ENCODE results near the gene POLD4. TPM values are rescaled to one million over a fixed set of nuclear protein-coding genes. Genes with fewer than 3 reads are reported as not detected.
A peak's percentile ranks its signal among the peaks of the same experiment; 100 is the strongest.
"Not testable (repeated sequence)": the region's sequence is repeated elsewhere in the genome, so short reads cannot be mapped to it uniquely, and the experiment has no call there.

Gene POLD4
- total and polyA plus RNA-seq, 2 of the 13 experiments (the other 11 are each of a cell fraction or from before 2014, with no cell fraction given): 10.5 to 27.4 TPM

DNA sequence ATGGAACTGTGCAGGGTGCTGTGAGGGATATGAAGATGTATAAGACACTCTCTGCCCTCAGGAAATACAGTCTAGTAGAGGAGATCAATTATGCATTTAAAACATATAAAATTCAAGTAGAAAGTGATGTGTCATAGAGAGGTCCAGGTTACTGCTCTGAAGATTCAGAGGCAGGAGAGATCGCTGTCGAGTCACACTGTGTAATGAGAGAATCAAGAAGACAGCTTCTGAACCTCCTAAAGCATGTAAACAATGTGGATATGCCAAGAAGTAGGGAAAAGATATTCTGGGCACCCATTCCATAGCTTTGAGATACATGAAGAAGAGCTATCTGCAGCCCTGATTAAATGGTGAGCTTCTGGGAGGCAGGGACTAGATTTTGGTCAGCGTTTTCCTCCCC, 33.3 kb downstream of the POLD4 start (continued):
- TF ChIP-seq, protein P1, sequence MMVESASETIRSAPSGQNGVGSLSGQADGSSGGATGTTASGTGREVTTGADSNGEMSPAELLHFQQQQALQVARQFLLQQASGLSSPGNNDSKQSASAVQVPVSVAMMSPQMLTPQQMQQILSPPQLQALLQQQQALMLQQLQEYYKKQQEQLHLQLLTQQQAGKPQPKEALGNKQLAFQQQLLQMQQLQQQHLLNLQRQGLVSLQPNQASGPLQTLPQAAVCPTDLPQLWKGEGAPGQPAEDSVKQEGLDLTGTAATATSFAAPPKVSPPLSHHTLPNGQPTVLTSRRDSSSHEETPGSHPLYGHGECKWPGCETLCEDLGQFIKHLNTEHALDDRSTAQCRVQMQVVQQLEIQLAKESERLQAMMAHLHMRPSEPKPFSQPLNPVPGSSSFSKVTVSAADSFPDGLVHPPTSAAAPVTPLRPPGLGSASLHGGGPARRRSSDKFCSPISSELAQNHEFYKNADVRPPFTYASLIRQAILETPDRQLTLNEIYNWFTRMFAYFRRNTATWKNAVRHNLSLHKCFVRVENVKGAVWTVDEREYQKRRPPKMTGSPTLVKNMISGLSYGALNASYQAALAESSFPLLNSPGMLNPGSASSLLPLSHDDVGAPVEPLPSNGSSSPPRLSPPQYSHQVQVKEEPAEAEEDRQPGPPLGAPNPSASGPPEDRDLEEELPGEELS (CRISPR knock-in tag; IDR thresholded peaks at IDR 0.05): no peak
- TF ChIP-seq, protein P2, sequence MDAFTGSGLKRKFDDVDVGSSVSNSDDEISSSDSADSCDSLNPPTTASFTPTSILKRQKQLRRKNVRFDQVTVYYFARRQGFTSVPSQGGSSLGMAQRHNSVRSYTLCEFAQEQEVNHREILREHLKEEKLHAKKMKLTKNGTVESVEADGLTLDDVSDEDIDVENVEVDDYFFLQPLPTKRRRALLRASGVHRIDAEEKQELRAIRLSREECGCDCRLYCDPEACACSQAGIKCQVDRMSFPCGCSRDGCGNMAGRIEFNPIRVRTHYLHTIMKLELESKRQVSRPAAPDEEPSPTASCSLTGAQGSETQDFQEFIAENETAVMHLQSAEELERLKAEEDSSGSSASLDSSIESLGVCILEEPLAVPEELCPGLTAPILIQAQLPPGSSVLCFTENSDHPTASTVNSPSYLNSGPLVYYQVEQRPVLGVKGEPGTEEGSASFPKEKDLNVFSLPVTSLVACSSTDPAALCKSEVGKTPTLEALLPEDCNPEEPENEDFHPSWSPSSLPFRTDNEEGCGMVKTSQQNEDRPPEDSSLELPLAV (CRISPR knock-in tag; conservative IDR thresholded peaks at IDR 0.05; ENCODE audit: low read depth): no peak
- TF ChIP-seq IRF2 (CRISPR knock-in tag; IDR thresholded peaks at IDR 0.05) (no peak), ELF3 (CRISPR knock-in tag; IDR thresholded peaks at IDR 0.05) (no peak), ZNF432 (CRISPR knock-in tag; IDR thresholded peaks at IDR 0.05; ENCODE audit: borderline replicate concordance) (no peak), FOXA3 (CRISPR knock-in tag; IDR thresholded peaks at IDR 0.05) (no peak), ZNF253 (CRISPR knock-in tag; IDR thresholded peaks at IDR 0.05; ENCODE audit: borderline replicate concordance) (no peak), WIZ (CRISPR knock-in tag; IDR thresholded peaks at IDR 0.05) (no peak)

DNA sequence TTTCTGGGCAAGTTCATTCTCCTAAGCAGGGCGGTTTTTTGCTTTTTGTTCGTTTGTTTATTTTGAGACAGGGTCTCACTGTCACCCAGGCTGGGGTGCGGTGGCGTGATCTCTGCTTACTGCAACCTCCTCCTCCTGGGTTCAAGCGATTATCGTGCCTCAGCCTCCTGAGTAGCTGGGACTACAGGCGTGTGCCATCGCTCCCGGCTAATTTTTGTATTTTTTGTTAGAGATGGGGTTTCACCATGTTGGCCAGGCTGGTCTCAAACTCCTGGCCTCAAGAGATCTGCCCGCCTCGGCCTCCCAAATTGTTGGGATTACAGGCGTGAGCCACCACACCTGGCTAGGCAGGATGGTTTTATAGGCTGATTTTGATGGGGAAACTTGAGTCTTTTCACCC, 34.5 kb downstream of the POLD4 start:
- 79% methylated on average over 9 of the region's 12 CpGs for WGBS (ENCODE audit: low lambda C conversion rate)
- DNase-seq (ENCODE audit: low spot score); H3K27me3 ChIP-seq (ENCODE audit: control insufficient read depth in 1 of 2, insufficient read depth in 2 of 2, low read length in 2 of 2); H4K20me1 ChIP-seq (ENCODE audit: insufficient read depth, low read length); BruUV-seq (replicated peaks); FAIRE-seq; H3K36me3 ChIP-seq (replicated peaks in 1 of 2; ENCODE audit: control insufficient read depth in 1 of 2, insufficient read depth in 2 of 2, low read length in 2 of 2); H3K79me2 ChIP-seq (ENCODE audit: insufficient read depth, low read length); H2AFZ ChIP-seq (ENCODE audit: low read length); H3K9me3 ChIP-seq (ENCODE audit: low read length); H3K27ac ChIP-seq (ENCODE audit: extremely low read length, insufficient read depth, low read length); ATAC-seq; POLR2A ChIA-PET: not testable (repeated sequence)
- H3K9ac ChIP-seq (ENCODE audit: insufficient read depth, low read depth, low read length): peak overlapping the region; percentile 72; the same call in 1 of the 2 replicates
- in situ Hi-C loops (cut with HindIII; ENCODE audit: extremely low pct_ligation_motif_present, low pct_unique_long_range_greater_than_20kb): loop anchor here (5.0 kb wide), 2 partner anchors 57 to 237 kb away; no protein-coding TSS in a partner anchor
- intact Hi-C loops (cut with micrococcal nuclease; ENCODE audit: unreplicated experiment): loop anchor here (5.0 to 10.0 kb wide), 2 partner anchors 204 to 237 kb away; partner anchors contain the start of gene KDM2A
- CTCF ChIA-PET (ENCODE audit: low intra/inter-chr PET ratio, low total read pairs): interaction anchor here (2.5 kb wide), 1 partner anchor 237 kb away, joined by 8 read pairs; no protein-coding TSS in a partner anchor
- H3K4me2 ChIP-seq (ENCODE audit: low read depth, low read length): peak overlapping the region; percentile 89
- H3K4me3 ChIP-seq (replicated peaks in 1 of 3; ENCODE audit: insufficient read depth in 1 of 3, low read depth in 2 of 3, low read length in 3 of 3): peak overlapping the region in 2 of 3 experiments; percentile 64 to 85; a peak in 2 of 6 replicates
- H3K4me1 ChIP-seq (ENCODE audit: insufficient read depth, low read length): peaks cover 15% of the 10 kb centered on the region
